ENCODE measurements around the gene FAF1. TPM values are rescaled to one million over a fixed set of nuclear protein-coding genes. Genes with fewer than 3 reads are reported as not detected.

FAF1 gene
- total and polyA plus RNA-seq, 2 of the 8 experiments (the other 6 are each of a cell fraction or from before 2014, with no cell fraction given): 10.8 to 65.9 TPM

GRCh38 chr1:50421366-50421748 is 538.7 kb downstream of the FAF1 start:
- ChIA-PET CTCF (ENCODE audit: partially characterized antibody) (interaction anchor here (0.9 to 7.4 kb wide), 4 partner anchors 9 to 647 kb away, joined by 3 to 32 read pairs (median 4); no protein-coding TSS in a partner anchor), POLR2A (ENCODE audit: partially characterized antibody) (interaction anchor here (0.8 kb wide), 1 partner anchor 10 kb away, joined by 3 read pairs; no protein-coding TSS in a partner anchor)
- peaks cover 4 to 27% (median 18%) of the 10 kb centered on the region in 4 experiments; a peak in 6 of 7 replicates for H3K4me1 ChIP-seq (replicated peaks in 1 of 4; ENCODE audit: control insufficient read depth in 3 of 4, insufficient read depth in 4 of 4, low read length in 3 of 4)
- H3K4me3 ChIP-seq (ENCODE audit: extremely low read depth in 1 of 4, insufficient read depth in 2 of 4, low read depth in 3 of 4, low read length in 4 of 4): peak overlapping the region; percentile 3 to 51 (median 19); a peak in 5 of 8 replicates
- H3K27me3 ChIP-seq (replicated peaks in 1 of 4; ENCODE audit: control insufficient read depth in 3 of 4, extremely low read depth in 1 of 4, insufficient read depth in 3 of 4, low read length in 3 of 4): peaks cover 98 to 100% (median 99%) of the 10 kb centered on the region in 4 experiments
- H2AFZ ChIP-seq (ENCODE audit: low read length): peak overlapping the region; percentile 66; the same call in 1 of the 2 replicates
- no peak overlapping the region for H2BK5ac ChIP-seq (ENCODE audit: low read depth, low read length)
- H3K56ac ChIP-seq (replicated peaks; ENCODE audit: insufficient read length, low read depth, low read length): no peak overlapping the region
- no peak for DNase-seq (ENCODE audit: low read depth in 1 of 2, low spot score in 2 of 2)
- H3K27ac ChIP-seq (ENCODE audit: low read depth, low read length): no peak overlapping the region
- H3K9ac ChIP-seq (replicated peaks in 1 of 4; ENCODE audit: extremely low read depth in 1 of 4, low read depth in 3 of 4, low read length in 3 of 4): no peak overlapping the region
- H3K36me3 ChIP-seq (ENCODE audit: control insufficient read depth in 2 of 4, insufficient read depth in 4 of 4, low read length in 3 of 4): peaks cover 0 to 13% (median 0%) of the 10 kb centered on the region in 4 experiments; a peak in 1 of 8 replicates
- H4K8ac ChIP-seq (ENCODE audit: extremely low read depth, insufficient read depth, low read length): peak overlapping the region; percentile 35; the same call in 1 of the 2 replicates
- no peak overlapping the region for H4K5ac ChIP-seq (ENCODE audit: insufficient read length, low read depth, low read length)
- no peak for TF ChIP-seq USF2 (IDR thresholded peaks at IDR 0.05; ENCODE audit: low read length)
- TF ChIP-seq GABPA (IDR thresholded peaks at IDR 0.05; ENCODE audit: borderline replicate concordance, insufficient read depth, low read length): no peak
- no peak for TF ChIP-seq SAP30 (IDR thresholded peaks at IDR 0.05; ENCODE audit: insufficient read depth, insufficient replicate concordance, low read length)
- peak; percentile 64 for TF ChIP-seq RNF2 (IDR thresholded peaks at IDR 0.05; ENCODE audit: borderline replicate concordance, low read depth, low read length, missing control alignments, poor library complexity, severe bottlenecking)
- peak; percentile 10 for TF ChIP-seq KDM4A (IDR thresholded peaks at IDR 0.05; ENCODE audit: low read depth, low read length, severe bottlenecking)
- TF ChIP-seq BCL11A (IDR thresholded peaks at IDR 0.05; ENCODE audit: low read depth in 2 of 2, low read length in 2 of 2): no peak
- TF ChIP-seq TAF7 (optimal IDR thresholded peaks at IDR 0.05; ENCODE audit: borderline replicate concordance, low read depth, low read length): no peak
- TF ChIP-seq SUZ12 (IDR thresholded peaks at IDR 0.05; ENCODE audit: low read length): peak; percentile 55; the same call in 1 of the 2 replicates
- 0 out of 2 replicates have a peak, but pooled peaks have one; percentile 2 for TF ChIP-seq E2F6 (IDR thresholded peaks at IDR 0.05)
- H3K18ac ChIP-seq (ENCODE audit: extremely low read depth, low read length): no peak overlapping the region
- FAIRE-seq: no peak
- H3K14ac ChIP-seq (ENCODE audit: insufficient read length): no peak overlapping the region
- H2BK12ac ChIP-seq (ENCODE audit: low read depth, low read length): no peak overlapping the region
- H2AK5ac ChIP-seq (ENCODE audit: low read depth, low read length): no peak overlapping the region
- peak overlapping the region; percentile 6 for H3K23ac ChIP-seq (ENCODE audit: insufficient read length)
- H3K79me1 ChIP-seq (ENCODE audit: low read depth, low read length): no peaks in the 10 kb centered on the region
- H3K23me2 ChIP-seq (ENCODE audit: low read depth, low read length): peaks cover 15% of the 10 kb centered on the region
- peak overlapping the region; percentile 53 to 77 for H3K4me2 ChIP-seq (ENCODE audit: insufficient read depth in 1 of 2, low read depth in 2 of 2, low read length in 2 of 2)
- H2BK120ac ChIP-seq (replicated peaks; ENCODE audit: low read depth, low read length): no peak overlapping the region
- H2BK20ac ChIP-seq (ENCODE audit: low read length): no peak overlapping the region
- H3K4ac ChIP-seq (replicated peaks; ENCODE audit: insufficient read length, low read depth, low read length): no peak overlapping the region
- peaks cover 19 to 37% of the 10 kb centered on the region in 2 experiments for H4K20me1 ChIP-seq (replicated peaks in 1 of 2; ENCODE audit: control insufficient read depth in 1 of 2, insufficient read depth in 2 of 2, low read length in 2 of 2)
- no peak overlapping the region for H4K91ac ChIP-seq (replicated peaks; ENCODE audit: insufficient read length, low read length)
- H3K9me3 ChIP-seq (ENCODE audit: insufficient read depth in 2 of 2, low read depth in 1 of 2, low read length in 1 of 2): no peaks in the 10 kb centered on the region; a peak in 1 of 4 replicates
- no peak overlapping the region for H2BK15ac ChIP-seq (ENCODE audit: low read length)
- WGBS, 2 experiments (ENCODE audit: extremely low coverage in 1 of 2, insufficient coverage in 1 of 2, insufficient read length in 1 of 2, insufficient replicate concordance in 2 of 2, low coverage in 1 of 2, low lambda C conversion rate in 2 of 2, missing lambda C conversion rate in 1 of 2): 3% methylated on average over 38 of the region's 38 CpGs; no CpG with 5 or more reads in 1 of the 2 experiments
- no peaks in the 10 kb centered on the region for H3K79me2 ChIP-seq (ENCODE audit: control insufficient read depth in 1 of 2, insufficient read depth in 2 of 2, low read length in 2 of 2)

Measured in H1 (cell line).